Measurements from ENCODE around the gene AK1. TPM values are rescaled to one million over a fixed set of nuclear protein-coding genes. Genes with fewer than 3 reads are reported as not detected.

The AK1 gene
- total RNA-seq, 2 experiments from 2014 or later: 27.7 to 28.5 TPM

GRCh38 chr9:127918183-127919107 lies 41.0 kb upstream of the AK1 start:
- Mint-ChIP-seq H3K36me3 (peaks cover 6% of the 10 kb centered on the region), H3K4me1 (ENCODE audit: low read depth) (peaks cover 42% of the 10 kb centered on the region), H3K9me3 (no peaks in the 10 kb centered on the region), H3K27ac (peak overlapping the region; percentile 6), H3K4me3 (no peak overlapping the region), H3K27me3 (peaks cover 3% of the 10 kb centered on the region)
- intact Hi-C loops (cut with micrococcal nuclease): loop anchor here (2.0 to 5.0 kb wide), 2 partner anchors 14 to 201 kb away; partner anchors contain the start of genes PTRH1 and TTC16
- POLR2A ChIA-PET: no interaction called here
- peak; percentile 48 for DNase-seq
- CTCF ChIA-PET: interaction anchor here (0.8 to 4.8 kb wide), 5 partner anchors 36 to 185 kb away, joined by 3 to 57 read pairs (median 5); partner anchors contain the start of gene TOR2A

DNA sequence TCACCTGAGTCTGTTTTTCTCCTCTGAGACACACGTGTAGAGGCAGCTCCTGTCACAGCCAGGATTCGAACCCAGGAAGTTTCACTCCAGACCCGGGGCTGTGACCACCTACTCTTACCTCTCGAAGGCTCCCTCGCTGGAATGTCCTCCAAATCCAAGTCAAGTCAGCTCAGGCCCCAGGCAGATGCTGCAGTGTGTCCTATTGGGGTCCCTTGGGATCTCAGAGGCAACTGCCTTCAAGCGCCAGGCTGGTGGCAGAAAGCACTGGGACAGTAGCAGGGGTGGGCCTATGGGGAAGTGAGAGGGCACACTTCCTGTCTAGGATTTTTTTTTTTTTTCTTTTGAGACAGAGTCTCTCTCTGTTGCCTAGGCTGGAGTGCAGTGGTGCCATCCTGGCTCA lies 40.1 kb upstream of the AK1 start:
- peaks cover 42% of the 10 kb centered on the region for H3K4me1 Mint-ChIP-seq (ENCODE audit: low read depth)
- no peak overlapping the region for H3K4me3 Mint-ChIP-seq

GRCh38 chr9:127916720-127917581 lies 39.5 kb upstream of the AK1 start, which contains the start of gene ST6GALNAC4:
Gene ST6GALNAC4 (minus strand): TSS chr9:127917041. CDS start chr9:127916419, 622 bp downstream.
- intact Hi-C loops (cut with micrococcal nuclease): loop anchor here (1.0 to 5.0 kb wide), 3 partner anchors 10 to 200 kb away; partner anchors contain the start of genes PTRH1, ST6GALNAC6 and TTC16
- peaks cover 14% of the 10 kb centered on the region for H3K36me3 Mint-ChIP-seq

More for the DNA sequence above, 40.1 kb upstream of the AK1 start:
- no peak for DNase-seq
- Mint-ChIP-seq H3K27me3 (peaks cover 3% of the 10 kb centered on the region), H3K36me3 (peaks cover 10% of the 10 kb centered on the region), H3K27ac (peak overlapping the region; percentile 54), H3K9me3 (no peaks in the 10 kb centered on the region)
- ChIA-PET CTCF (interaction anchor here (0.8 to 2.0 kb wide), 7 partner anchors 13 to 202 kb away, joined by 3 to 18 read pairs (median 6); partner anchors contain the start of genes PTRH1, ST6GALNAC6 and TOR2A), POLR2A (interaction anchor here (1.3 to 2.1 kb wide), 4 partner anchors 12 to 183 kb away, joined by 5 to 8 read pairs (median 7); partner anchors contain the start of genes CDK9 and TOR2A)
- intact Hi-C loops (cut with micrococcal nuclease): loop anchor here (1.0 to 5.0 kb wide), 4 partner anchors 10 to 200 kb away; partner anchors contain the start of genes PTRH1, ST6GALNAC6 and TTC16

DNA sequence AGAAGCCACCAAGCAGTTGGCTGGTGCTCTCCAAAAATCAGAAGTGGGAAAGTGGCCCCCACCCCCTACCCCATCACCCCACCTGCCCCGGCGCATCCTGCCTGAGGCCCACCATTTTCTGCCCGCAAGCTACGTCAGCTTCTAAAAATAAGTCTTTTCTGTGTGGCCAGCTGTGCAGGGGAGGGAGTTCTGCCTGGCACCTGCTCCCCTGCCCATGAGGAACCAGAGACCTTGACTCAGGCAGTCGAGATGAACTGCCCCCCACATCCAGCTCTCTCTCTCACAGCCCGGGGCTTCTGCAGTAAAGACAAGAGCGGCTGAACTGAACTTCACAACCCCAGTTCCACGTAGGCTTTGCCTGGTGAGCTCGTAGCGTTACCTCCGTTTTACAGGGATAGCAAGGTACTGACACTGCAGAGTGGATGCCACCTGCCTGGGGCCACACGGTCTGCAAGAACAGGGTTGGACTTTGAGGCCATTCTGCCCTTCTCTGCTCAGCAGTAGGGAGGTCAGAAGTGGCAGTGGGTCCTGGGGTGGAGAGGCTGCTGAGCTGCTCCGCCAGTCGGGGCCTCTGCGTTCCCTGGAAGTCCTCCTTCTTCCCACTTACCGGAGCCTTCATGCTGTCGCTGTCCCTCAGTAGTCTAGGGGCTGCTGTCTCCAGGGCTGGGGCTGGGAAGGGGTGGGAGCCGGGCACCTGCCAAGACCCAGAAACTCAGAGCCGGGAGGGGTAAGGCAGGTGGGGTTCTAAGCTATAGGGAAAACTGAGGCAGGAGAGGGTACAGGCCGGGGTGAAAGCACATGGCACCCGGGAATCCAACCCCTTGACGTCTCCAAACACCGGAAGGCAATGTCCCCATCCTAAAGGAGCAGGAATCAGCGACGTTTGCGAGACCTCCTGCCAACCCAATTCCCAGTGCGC lies 38.6 kb upstream of the AK1 start:
- Mint-ChIP-seq H3K9me3 (no peaks in the 10 kb centered on the region), H3K27ac (peak overlapping the region; percentile 30), H3K27me3 (no peaks in the 10 kb centered on the region), H3K36me3 (peaks cover 17% of the 10 kb centered on the region), H3K4me1 (ENCODE audit: low read depth) (peaks cover 48% of the 10 kb centered on the region), H3K4me3 (peak overlapping the region; percentile 77)
- ChIA-PET POLR2A (interaction anchor here (0.6 to 2.1 kb wide), 9 partner anchors 10 to 181 kb away, joined by 3 to 10 read pairs (median 6); partner anchors contain the start of genes CDK9, EEIG1, SH2D3C and TOR2A), CTCF (interaction anchor here (1.2 to 2.5 kb wide), 8 partner anchors 10 to 181 kb away, joined by 3 to 18 read pairs (median 6); partner anchors contain the start of genes ST6GALNAC6 and TOR2A)
- intact Hi-C loops (cut with micrococcal nuclease): loop anchor here (2.0 to 5.0 kb wide), 2 partner anchors 17 to 199 kb away; partner anchors contain the start of genes PTRH1, ST6GALNAC6 and TTC16
- peak; percentile 33 for DNase-seq

More at GRCh38 chr9:127916720-127917581, 39.5 kb upstream of the AK1 start, which contains the start of gene ST6GALNAC4:
- Mint-ChIP-seq H3K9me3 (no peaks in the 10 kb centered on the region), H3K4me1 (ENCODE audit: low read depth) (peaks cover 43% of the 10 kb centered on the region), H3K4me3 (peak within 1 kb of the TSS; percentile 77), H3K27ac (peak within 1 kb of the TSS; percentile 54), H3K27me3 (no peaks in the 10 kb centered on the region)
- ChIA-PET POLR2A (interaction anchor here (0.6 to 2.1 kb wide), 8 partner anchors 11 to 182 kb away, joined by 3 to 8 read pairs (median 6); partner anchors contain the start of genes CDK9, EEIG1, SH2D3C and TOR2A), CTCF (interaction anchor here (1.0 to 2.5 kb wide), 8 partner anchors 11 to 202 kb away, joined by 3 to 18 read pairs (median 6); partner anchors contain the start of genes PTRH1, ST6GALNAC6 and TOR2A)
- peak; percentile 98 for DNase-seq

- no peaks in the 10 kb centered on the region for H3K27me3 Mint-ChIP-seq
- H3K36me3 Mint-ChIP-seq: peaks cover 17% of the 10 kb centered on the region
- CTCF ChIA-PET: interaction anchor here (1.2 to 2.5 kb wide), 4 partner anchors 9 to 180 kb away, joined by 3 to 18 read pairs (median 10); partner anchors contain the start of gene TOR2A
- peak; percentile 32 for DNase-seq
- intact Hi-C loops (cut with micrococcal nuclease): loop anchor here (5.0 kb wide), 1 partner anchor 198 kb away; the partner anchor contains the start of genes PTRH1 and TTC16
- POLR2A ChIA-PET: interaction anchor here (1.6 to 2.1 kb wide), 2 partner anchors 12 to 14 kb away, joined by 6 to 10 read pairs; no protein-coding TSS in a partner anchor
- H3K4me1 Mint-ChIP-seq (ENCODE audit: low read depth): peaks cover 56% of the 10 kb centered on the region
- peak overlapping the region; percentile 77 for H3K4me3 Mint-ChIP-seq
- peak overlapping the region; percentile 13 for H3K27ac Mint-ChIP-seq
- no peaks in the 10 kb centered on the region for H3K9me3 Mint-ChIP-seq
These were observed 37.9 kb upstream of the AK1 start for GRCh38 chr9:127915325-127915752.

DNA sequence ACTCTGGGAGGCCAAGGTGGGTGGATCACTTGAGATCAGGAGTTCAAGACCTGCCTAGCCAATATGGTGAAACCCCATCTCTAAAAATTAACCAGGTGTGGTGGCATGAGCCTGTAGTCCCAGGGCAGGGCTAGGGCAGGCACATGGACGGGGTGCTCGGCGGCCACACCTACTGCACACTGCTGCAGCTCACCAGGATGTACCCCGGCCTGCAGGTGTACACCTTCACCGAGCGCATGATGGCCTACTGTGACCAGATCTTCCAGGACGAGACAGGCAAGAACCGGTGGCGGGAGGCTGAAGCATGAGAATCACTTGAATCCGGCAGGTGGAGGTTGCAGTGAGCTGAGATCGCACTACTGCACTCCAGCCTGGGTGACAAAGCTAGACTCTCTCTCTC lies 36.2 kb upstream of the AK1 start:
- ChIA-PET POLR2A (no interaction called here), CTCF (interaction anchor here (1.3 kb wide), 1 partner anchor 8 kb away, joined by 5 read pairs; no protein-coding TSS in a partner anchor)
- peaks cover 47% of the 10 kb centered on the region for H3K4me1 Mint-ChIP-seq (ENCODE audit: low read depth)
- peaks cover 21% of the 10 kb centered on the region for H3K36me3 Mint-ChIP-seq
- intact Hi-C loops (cut with micrococcal nuclease): loop anchor here (5.0 kb wide), 1 partner anchor 46 kb away; no protein-coding TSS in a partner anchor
- H3K27ac Mint-ChIP-seq: no peak overlapping the region
- no peak for DNase-seq
- H3K9me3 Mint-ChIP-seq: no peaks in the 10 kb centered on the region
- H3K4me3 Mint-ChIP-seq: no peak overlapping the region
- H3K27me3 Mint-ChIP-seq: no peaks in the 10 kb centered on the region

DNA sequence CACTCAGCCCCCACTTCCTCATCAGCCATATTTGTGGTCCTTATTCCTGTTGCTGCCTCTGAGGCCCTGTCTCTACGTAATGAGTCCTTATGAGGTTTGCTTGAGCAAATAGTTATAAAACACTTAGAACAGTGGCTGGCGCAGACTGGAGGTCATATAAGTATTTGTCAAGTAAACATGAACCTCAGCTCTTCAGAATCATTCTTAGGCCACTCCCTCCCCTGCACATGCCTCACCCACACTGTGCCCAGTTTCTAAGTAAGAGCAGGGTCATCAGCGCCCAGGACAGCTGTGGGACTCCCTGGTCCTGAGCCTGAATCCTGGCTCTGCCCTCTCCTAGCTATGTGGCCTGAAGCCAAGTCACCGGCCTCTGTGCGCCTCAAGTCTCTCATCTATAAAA lies 35.4 kb upstream of the AK1 start:
- no peaks in the 10 kb centered on the region for H3K9me3 Mint-ChIP-seq
- POLR2A ChIA-PET: interaction anchor here (1.0 kb wide), 1 partner anchor 9 kb away, joined by 5 read pairs; no protein-coding TSS in a partner anchor
- H3K36me3 Mint-ChIP-seq: peaks cover 21% of the 10 kb centered on the region
- no peak for DNase-seq
- H3K4me3 Mint-ChIP-seq: no peak overlapping the region
- H3K4me1 Mint-ChIP-seq (ENCODE audit: low read depth): peaks cover 39% of the 10 kb centered on the region
- H3K27me3 Mint-ChIP-seq: no peaks in the 10 kb centered on the region
- intact Hi-C loops (cut with micrococcal nuclease): loop anchor here (5.0 kb wide), 1 partner anchor 46 kb away; no protein-coding TSS in a partner anchor
- H3K27ac Mint-ChIP-seq: peak overlapping the region; percentile 60
- CTCF ChIA-PET: interaction anchor here (0.7 to 1.3 kb wide), 3 partner anchors 9 to 43 kb away, joined by 3 to 5 read pairs (median 3); no protein-coding TSS in a partner anchor

DNA sequence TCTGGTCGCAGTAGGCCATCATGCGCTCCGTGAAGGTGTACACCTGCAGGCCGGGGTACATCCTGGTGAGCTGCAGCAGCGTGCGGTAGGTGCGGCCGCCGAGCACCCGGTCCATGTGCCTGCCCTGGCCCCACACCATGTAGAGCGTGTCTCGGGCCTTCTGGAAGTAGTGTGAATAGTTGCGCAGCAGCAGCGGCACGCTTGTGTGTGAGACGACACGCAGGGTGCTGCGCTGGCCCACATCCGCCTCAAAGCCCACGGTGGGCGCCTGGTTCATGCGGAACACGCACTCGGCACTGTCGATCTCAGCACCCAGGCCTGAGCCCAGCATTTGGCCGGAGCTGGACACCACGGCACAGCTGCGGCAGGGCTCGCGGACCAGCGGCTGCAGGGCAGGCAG lies 34.8 kb upstream of the AK1 start:
- no peak for DNase-seq
- Mint-ChIP-seq H3K4me3 (no peak overlapping the region), H3K9me3 (no peaks in the 10 kb centered on the region), H3K27me3 (no peaks in the 10 kb centered on the region), H3K36me3 (peaks cover 22% of the 10 kb centered on the region), H3K27ac (peak overlapping the region; percentile 60), H3K4me1 (ENCODE audit: low read depth) (peaks cover 33% of the 10 kb centered on the region)
- ChIA-PET CTCF (interaction anchor here (0.7 to 1.3 kb wide), 3 partner anchors 9 to 42 kb away, joined by 3 to 5 read pairs (median 3); no protein-coding TSS in a partner anchor), POLR2A (interaction anchor here (1.0 kb wide), 1 partner anchor 9 kb away, joined by 5 read pairs; no protein-coding TSS in a partner anchor)
- intact Hi-C loops (cut with micrococcal nuclease): loop anchor here (5.0 kb wide), 1 partner anchor 45 kb away; no protein-coding TSS in a partner anchor

GRCh38 chr9:127910613-127911205 lies 33.2 kb upstream of the AK1 start:
- Mint-ChIP-seq H3K4me1 (ENCODE audit: low read depth) (peaks cover 39% of the 10 kb centered on the region), H3K36me3 (peaks cover 22% of the 10 kb centered on the region), H3K27me3 (no peaks in the 10 kb centered on the region), H3K4me3 (no peak overlapping the region), H3K9me3 (no peaks in the 10 kb centered on the region), H3K27ac (peak overlapping the region; percentile 95)
- DNase-seq: no peak
- ChIA-PET CTCF (interaction anchor here (0.7 to 2.4 kb wide), 5 partner anchors 11 to 176 kb away, joined by 3 to 11 read pairs (median 4); partner anchors contain the start of genes ST6GALNAC6 and TOR2A), POLR2A (no interaction called here)
- intact Hi-C loops (cut with micrococcal nuclease): loop anchor here (5.0 kb wide), 1 partner anchor 43 kb away; no protein-coding TSS in a partner anchor

All from activated CD4-positive, alpha-beta memory T cell treated with anti-CD3 and anti-CD28 coated beads for 36 hours (primary cell).